DMS79 treated with DMSO at 0.1 percent for 48 hours (cell line): ENCODE results near the gene OXNAD1.
"Not testable (repeated sequence)": the region's sequence is repeated elsewhere in the genome, so short reads cannot be mapped to it uniquely, and the experiment has no call there.

Experiments used
- DNase-seq: peaks from one replicate; lab custom pipeline; 2025; lab: John Stamatoyannopoulos, UW

OXNAD1 gene

GRCh38 chr3:16304061-16305010 lies 39.3 kb downstream of the OXNAD1 start:
- DNase-seq, result no peak

- DNase-seq, result no peak
These were observed 40.1 kb downstream of the OXNAD1 start for GRCh38 chr3:16305111-16305541.

- DNase-seq, result no peak
These were observed 43.0 kb downstream of the OXNAD1 start for GRCh38 chr3:16307832-16308531.

DNA sequence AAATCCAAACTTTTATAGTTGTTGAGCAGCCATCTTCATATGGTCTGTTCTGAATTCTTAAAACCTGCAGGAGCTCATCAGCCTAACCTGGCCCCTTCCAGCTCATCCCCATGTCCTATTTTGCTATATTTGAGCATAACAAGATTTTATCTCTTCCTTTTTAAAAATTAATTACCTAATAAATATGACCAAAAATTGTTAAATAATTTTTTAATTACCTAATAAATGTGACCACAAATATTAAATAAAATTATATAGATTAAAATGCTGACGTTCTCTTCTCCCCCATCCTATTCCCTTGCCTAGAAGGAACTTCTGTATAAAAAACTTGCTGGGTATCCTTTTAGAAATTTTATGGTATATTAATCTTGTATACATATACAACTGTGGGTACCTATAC lies 43.7 kb downstream of the OXNAD1 start:
- no peak for DNase-seq

GRCh38 chr3:16309558-16309957 lies 44.5 kb downstream of the OXNAD1 start:
- DNase-seq, result no peak

GRCh38 chr3:16310486-16310885 lies 45.5 kb downstream of the OXNAD1 start:
- DNase-seq, result not testable (repeated sequence)

DNA sequence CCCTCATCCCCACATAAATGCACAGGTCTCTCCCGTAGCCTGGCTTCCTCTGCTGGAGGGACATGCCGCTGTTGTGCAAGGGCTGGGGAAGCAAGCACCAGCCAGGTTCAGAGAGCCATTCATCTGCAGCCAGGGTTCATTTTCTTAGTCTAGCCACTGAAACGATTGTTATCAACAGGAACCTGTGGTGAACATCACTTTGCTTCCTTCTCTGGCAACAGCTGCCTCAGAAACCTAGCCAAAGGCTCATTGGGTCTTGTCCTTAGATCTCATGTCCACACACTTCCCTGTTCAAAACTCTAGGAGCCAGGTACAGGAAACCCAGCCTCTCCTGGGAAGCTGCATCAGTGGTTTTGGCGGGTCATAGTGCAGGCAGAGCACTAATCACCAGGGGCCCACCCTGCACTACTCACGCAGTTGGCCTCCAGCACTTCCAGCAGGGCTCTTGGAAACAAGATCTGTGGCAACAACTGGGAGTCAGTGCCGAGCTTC lies 47.0 kb downstream of the OXNAD1 start:
- DNase-seq, result no peak

DNA sequence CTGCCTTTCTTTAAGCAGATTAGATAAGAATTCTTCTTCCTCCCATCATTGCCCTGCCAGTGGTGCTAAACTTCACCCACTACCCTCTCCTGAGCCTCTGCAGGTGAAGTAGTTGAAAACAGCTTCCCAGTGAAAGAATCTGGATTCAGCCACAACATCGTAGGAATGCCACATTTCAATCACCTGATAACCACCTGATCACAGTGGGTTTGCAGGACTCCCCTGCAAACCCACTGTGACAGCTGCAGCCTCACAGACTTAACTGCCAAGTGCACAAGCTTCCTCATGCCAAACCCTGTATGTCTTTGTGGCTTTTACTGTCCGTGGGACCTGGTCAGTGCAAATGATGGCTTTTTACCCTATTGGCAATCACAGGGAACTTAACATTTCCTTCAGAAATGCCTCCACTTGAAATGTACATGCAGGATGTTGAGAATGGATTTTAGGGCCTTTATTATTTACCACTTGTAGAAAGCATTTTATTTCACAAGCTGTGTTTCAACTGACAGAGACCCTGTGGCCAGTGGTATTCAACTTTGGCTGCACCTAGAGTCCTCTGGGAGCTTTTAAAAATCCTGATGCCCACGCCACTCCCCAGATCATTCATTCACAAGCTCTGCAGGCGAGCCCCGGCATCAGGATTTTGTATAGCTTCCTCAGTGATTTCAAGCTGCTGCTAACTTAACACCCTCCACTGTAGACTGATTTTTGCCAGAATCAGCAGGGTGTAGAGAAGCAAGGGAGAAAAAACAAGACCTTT lies 49.1 kb downstream of the OXNAD1 start:
- no peak for DNase-seq

DNA sequence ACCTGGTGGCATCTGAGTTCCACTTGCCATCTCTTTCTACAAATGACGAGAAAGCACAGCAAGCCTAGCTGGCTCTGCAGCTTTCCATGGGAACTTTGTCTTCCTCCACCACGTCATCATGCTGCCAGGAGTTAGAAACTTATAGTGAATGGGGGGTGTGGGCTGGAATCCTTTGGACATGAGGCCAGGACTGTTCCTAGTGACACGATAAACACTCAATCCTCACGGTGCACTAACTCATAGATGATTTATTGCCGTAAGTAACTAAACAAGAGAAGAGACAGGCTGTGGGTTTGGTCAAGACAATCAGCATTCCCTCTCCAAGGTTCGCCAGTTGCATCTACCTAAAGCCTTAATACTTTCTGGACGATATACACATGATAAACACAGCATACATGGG lies 50.6 kb downstream of the OXNAD1 start:
- no peak for DNase-seq

DNA sequence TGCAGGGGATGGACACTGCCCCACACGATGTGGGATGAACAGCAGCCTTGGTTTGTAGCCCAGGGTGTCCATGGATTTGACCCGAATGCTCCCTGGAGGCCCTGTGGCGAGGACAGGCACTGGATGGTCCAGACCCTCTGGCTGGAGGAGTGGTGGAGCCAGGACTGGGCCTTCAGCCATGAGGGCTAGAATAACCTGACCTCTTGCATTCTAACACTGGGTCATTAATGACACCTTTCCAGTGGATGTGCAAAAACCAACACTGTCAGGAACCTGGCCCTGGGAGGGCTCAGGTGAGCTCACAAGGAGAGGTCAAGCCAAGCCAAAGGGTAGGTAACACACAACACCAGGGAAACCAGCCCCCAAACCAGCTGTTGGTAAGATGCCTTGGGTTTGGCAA lies 51.4 kb downstream of the OXNAD1 start:
- DNase-seq, result no peak

DNA sequence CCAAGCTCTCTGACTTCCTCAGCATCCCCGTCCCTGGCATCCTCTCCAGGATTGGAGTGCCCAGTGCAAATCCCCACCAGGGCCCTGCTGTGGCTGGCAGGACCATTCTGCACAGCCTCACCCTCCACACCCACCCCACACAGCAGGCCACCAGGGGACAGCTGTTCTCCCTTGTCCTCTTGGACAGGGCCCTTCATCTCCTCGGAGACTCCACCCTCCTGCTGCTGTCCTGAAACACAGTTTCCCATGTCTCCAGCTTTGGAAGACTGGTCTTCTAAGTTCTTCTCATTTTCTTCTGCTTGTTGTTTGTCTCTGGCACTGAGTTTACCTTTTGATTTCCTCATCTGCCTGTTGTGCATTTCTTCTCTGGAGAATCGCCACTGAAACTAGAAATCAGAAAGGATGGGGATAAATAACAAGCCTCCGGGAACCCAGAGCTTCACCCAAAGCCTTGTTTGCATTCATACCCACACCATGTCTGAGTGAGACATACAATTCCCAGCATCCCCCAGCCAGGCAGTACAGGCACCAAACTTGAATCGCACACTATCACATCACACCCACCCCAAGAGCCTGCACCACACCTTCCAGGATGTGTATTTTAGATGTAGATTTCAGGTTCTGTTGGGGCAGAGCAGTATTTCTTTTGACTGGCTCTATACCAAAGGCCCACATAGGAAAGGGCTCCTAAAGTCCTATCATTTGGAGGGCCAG lies 52.0 kb downstream of the OXNAD1 start:
- DNase-seq, result no peak

DNA sequence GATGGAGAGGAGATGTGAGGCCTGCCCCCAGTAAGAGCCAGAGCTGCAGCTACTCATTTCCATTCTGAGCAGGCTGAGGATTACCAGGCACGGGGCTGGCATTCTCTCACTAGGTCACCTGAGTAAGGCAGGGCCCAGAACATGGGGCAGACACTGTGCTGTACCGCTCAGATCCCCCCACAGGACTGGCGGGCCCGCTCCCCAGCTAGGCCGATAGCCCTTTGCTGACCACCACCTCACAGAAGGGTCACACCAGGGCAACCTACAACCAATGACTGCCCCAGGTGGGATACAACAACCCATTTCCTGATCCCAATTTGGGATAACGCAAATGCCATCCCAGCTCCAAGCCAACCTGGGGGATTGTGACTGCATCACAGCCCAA lies 52.5 kb downstream of the OXNAD1 start:
- no peak for DNase-seq

- DNase-seq, result no peak
These were observed 53.2 kb downstream of the OXNAD1 start for GRCh38 chr3:16318176-16318575.

- no peak for DNase-seq
These were observed 54.3 kb downstream of the OXNAD1 start for GRCh38 chr3:16319307-16319706.

DNA sequence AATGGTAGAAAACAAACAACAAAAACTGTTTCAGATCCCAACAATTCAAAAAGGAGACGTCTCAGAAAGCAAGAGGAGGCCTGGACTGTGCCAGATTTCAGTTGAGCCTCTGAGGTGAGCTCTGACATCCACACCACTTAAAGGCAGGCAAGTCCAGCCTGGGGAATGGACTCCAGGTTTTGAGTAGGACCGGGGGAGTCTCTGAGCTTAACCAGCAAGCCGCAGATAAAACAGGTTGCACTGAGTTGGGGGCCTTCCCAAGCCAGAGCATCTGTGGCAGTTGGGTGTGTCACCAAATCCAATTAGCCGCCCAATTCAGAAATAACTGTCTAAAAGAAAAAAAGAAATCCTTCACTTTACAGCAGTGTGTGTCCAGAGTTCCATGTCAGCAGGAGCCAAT lies 54.7 kb downstream of the OXNAD1 start:
- no peak for DNase-seq

DNA sequence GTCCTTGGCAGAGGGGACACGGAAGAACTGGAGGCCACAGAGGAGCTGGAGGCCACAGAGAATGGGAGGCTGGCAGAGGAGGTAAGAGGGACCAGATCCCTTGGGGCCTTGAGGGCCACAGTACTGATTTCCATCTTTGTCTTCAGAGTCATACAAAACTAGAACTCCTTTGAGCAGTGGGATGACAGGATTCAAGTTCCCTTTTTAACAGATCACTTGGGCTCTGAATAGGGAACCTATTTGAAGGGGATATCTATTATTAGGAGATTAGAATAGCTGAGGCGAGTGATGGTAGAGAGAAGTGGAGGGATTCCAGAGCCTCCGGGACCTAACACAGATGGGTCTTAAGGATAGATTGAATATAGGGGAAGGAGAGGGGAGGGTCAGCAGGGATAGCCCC lies 55.7 kb downstream of the OXNAD1 start:
- DNase-seq, result no peak

GRCh38 chr3:16322189-16322588 lies 57.2 kb downstream of the OXNAD1 start:
- peak; percentile 23 for DNase-seq

DNA sequence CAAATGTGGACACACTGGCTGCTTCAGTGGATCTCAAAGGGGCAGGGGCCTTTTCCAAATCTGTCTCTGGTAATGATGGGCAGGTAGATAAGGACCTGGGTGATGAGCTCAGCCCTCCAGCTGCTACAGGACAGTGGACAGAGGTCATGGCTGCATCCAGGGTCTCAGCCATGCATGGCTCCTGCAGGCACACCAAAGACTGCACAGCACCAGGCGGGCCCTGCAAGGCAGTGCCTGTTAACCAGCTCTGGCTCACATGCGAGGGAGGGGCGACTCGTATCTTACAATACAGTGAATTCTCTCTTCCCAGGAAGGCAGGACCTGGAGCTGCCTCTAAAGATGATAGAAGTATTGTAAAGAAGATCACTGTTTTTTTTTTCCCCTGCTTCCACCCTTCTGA lies 58.7 kb downstream of the OXNAD1 start:
- DNase-seq, result no peak

DNA sequence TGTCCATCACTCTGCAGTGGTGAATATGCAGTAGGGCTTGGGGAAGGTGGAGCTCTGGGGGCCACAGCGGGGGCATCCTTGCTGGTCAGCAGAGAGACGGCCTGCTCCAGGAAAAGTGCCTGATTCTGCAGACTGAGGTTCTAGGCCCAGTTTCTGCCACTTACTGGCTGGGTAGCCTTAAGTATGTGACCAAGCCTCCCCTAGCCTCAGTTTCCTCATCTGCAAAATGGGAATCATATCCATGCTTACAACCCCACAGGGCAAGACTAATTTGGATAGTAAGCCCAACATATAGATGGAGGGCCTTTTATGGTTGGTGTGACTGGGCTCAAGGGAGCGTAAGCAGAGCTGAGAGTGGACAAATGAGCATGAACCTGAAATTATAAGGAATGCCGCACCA lies 60.8 kb downstream of the OXNAD1 start:
- DNase-seq, result no peak

DNA sequence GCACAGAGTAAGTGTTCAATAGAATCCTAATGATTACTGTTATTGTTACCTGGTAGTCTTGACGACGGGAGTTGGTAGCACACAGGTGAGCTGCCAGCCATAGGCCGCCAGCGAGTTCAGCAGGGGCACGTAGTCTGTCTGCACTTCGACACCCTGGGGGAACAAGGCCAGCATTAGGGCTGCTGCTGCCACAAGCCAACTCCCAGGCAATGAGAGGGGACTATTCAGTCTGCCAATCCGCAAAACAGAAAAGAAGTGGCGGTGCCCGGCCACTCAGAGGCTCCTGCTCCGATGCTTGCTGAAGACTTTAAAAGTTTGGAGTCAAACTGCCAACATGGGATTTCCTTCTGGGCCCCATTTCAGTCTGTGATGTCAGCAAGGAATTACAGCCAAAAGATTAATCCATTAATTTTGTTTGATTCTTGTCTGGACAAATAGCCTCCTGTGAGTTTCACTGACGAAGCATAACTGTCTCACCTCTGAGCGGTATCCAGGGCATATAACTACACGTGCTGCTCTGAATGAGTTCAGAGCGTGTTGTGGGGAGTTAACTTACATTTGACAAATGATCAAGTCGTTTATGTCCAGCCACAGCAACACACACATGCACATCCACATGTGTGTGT lies 61.8 kb downstream of the OXNAD1 start:
- DNase-seq, result no peak

DNA sequence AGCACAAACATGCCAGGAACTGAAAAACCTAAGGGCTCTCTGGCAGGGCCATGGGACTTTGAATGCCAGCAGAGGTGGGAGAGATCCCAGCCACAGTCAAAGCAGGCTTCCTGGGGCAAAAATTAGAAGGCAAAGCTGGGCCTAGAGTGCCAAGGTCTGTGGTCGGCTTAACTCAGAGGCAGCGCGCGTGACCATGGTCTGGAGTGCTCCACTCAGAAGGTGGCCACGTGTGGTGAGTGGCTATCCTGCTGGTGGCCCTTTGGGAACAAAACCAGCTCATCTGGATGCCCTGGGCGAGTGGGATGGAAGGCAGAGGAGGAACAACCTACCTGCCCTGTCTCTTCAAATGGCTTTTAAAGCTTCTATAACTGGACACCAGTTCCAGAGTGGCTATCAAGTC lies 63.1 kb downstream of the OXNAD1 start:
- no peak for DNase-seq
